Astrocyte of the spinal cord (primary cell): ENCODE data around the gene ADAMTS8.

ENCODE experiments used
- DNase-seq: peaks from one replicate; pipeline ENCODE4 v3.0.0; 2011; ENCODE audit warnings: low read depth, low spot score
- H3K4me3 ChIP-seq: 2 replicates; pipeline ENCODE4 v1.5.1; 2011; ENCODE audit warnings: low read depth, mild to moderate bottlenecking, low read length, moderate library complexity
- in situ Hi-C: cut with HindIII; loops from 2 replicates; pipeline ENCODE4 v1.10.0; 2017; ENCODE audit warnings: low sequenced_read_pairs
- TF ChIP-seq, protein P1 (sequence below): IDR thresholded peaks from 2 replicates; pipeline ENCODE4 v1.5.1; 2012; ENCODE audit warnings: low read depth, mild to moderate bottlenecking, low read length, inconsistent platforms

ADAMTS8 gene

GRCh38 chr11:130426837-130427341 lies 1.5 kb downstream of the ADAMTS8 start:
- in situ Hi-C loops, result loop anchor here (25.0 kb wide), 1 partner anchor 435 kb away; no protein-coding TSS in a partner anchor

GRCh38 chr11:130426223-130426836 lies 2.1 kb downstream of the ADAMTS8 start:
- in situ Hi-C loops, result loop anchor here (25.0 kb wide), 1 partner anchor 436 kb away; no protein-coding TSS in a partner anchor
- H3K4me3 ChIP-seq, result no peak overlapping the region
- TF ChIP-seq, protein P1, sequence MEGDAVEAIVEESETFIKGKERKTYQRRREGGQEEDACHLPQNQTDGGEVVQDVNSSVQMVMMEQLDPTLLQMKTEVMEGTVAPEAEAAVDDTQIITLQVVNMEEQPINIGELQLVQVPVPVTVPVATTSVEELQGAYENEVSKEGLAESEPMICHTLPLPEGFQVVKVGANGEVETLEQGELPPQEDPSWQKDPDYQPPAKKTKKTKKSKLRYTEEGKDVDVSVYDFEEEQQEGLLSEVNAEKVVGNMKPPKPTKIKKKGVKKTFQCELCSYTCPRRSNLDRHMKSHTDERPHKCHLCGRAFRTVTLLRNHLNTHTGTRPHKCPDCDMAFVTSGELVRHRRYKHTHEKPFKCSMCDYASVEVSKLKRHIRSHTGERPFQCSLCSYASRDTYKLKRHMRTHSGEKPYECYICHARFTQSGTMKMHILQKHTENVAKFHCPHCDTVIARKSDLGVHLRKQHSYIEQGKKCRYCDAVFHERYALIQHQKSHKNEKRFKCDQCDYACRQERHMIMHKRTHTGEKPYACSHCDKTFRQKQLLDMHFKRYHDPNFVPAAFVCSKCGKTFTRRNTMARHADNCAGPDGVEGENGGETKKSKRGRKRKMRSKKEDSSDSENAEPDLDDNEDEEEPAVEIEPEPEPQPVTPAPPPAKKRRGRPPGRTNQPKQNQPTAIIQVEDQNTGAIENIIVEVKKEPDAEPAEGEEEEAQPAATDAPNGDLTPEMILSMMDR, result no peak
- no peak for DNase-seq

More at GRCh38 chr11:130426837-130427341, 1.5 kb downstream of the ADAMTS8 start:
- TF ChIP-seq, protein P1, result no peak
- H3K4me3 ChIP-seq, result no peak overlapping the region
- DNase-seq, result no peak

- TF ChIP-seq, protein P1, result no peak
- no peak overlapping the region for H3K4me3 ChIP-seq
- DNase-seq, result no peak
- in situ Hi-C loops, result loop anchor here (25.0 kb wide), 1 partner anchor 437 kb away; no protein-coding TSS in a partner anchor
Observed at GRCh38 chr11:130425156-130425555, 3.3 kb downstream of the ADAMTS8 start.

DNA sequence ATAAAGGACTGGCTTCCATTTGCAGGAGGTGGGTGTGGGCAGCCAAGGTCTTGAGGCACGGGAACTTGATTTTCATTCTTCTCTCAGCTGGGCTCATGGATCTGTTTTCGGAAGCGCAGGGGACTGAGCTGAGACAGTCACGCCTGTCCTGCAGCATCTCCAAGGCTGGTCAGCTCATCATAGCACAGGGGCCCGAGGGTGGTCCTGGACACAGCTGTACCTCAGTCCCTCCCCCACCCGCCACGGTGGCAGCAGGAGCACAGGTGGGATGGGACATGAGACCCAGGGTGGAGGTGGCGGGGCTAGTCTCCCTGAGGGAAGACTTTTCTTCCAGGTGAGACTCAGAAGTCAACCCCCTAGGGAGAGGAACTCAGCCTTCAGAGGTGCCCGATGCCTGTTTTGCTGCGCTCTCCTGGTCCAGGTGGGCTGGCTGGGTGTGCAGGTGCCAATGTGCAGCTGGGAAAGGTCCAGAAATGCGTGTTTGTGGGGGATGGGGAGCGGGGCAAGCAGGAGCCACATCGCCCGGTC lies 3.7 kb downstream of the ADAMTS8 start:
- DNase-seq, result no peak
- TF ChIP-seq, protein P1, result no peak
- in situ Hi-C loops, result loop anchor here (25.0 kb wide), 1 partner anchor 438 kb away; no protein-coding TSS in a partner anchor
- H3K4me3 ChIP-seq, result no peak overlapping the region

DNA sequence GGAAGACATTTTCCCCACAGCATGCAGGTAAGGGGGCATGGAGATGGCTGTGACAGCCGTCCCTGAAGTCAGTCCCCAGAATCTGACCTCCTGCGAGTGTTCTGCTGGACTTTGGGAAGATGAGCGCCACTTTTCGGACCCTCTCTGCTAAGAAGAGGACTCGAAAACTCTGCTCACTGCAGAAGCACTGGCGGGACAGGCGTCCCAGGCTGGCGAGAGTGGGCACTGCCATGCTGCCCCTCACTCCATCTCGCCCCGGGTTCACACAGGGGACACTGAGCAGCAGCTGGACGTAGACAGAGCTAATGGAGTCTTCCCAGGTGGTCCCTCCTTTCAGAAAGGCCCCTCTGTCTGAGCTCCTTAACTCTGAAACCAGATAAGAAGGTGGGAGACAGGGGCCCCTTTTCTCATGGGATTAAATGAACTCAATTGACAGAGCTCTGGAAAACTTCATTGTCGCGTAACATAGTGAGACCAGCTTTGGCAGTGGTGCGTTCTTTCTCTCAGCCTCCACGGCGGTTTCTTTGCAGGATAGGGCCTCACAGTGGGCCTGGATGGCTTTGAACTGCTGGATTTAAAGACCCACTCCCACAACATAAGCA lies 4.8 kb downstream of the ADAMTS8 start:
- in situ Hi-C loops, result no loop called here
- H3K4me3 ChIP-seq, result no peak overlapping the region
- TF ChIP-seq, protein P1, result no peak
- no peak for DNase-seq

DNA sequence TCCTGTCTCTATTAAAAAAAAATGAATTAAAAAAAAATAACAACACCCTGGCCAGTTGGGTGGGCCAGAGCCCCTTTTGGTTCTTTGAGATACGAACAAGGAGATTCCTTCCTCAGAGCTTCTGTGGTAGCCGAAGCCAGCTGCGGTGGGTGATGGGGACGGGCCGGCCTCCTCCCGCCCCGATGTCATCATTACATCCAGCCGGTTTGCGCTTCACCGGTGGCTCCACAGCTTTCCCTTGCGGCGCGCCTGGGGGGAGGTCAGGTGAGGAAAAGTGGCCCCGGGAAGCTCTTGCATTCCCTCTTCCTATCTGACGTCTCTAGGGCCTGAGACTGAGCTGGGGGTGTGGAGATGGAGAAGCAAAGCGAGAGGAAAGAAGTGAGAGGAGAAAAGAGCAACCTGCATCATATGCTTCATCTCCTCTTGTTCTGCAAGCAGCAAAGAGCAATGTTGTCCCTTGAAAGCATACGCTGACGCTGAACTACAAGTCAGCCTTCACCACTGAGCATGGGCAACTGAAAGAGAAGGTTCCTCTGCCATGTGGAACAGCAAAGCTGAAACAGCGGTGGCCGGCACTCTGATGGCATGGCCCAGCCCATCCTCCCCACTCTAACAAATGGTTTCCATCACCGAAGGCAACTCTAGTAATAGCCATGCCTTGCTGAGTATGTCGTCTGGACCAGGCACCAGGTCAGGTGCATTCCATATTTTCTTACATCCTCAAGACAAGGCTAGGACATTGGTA lies 6.0 kb downstream of the ADAMTS8 start:
- TF ChIP-seq, protein P1, result no peak
- no peak for DNase-seq
- in situ Hi-C loops, result no loop called here
- H3K4me3 ChIP-seq, result no peak overlapping the region
